GM12875 (cell line): ENCODE data around the gene HDAC10.

Experiments
- H3K4me3 ChIP-seq: one replicate; pipeline ENCODE4 v1.5.1; 2011; ENCODE audit warnings: low read depth, low read length, control low read depth
- TF ChIP-seq, protein P1 (sequence below): IDR thresholded peaks from 2 replicates; pipeline ENCODE4 v1.5.1; 2011; ENCODE audit warnings: low read depth, mild to moderate bottlenecking, control low read depth, inconsistent platforms, low read length, moderate library complexity, borderline replicate concordance; ENCODE audit not compliant: insufficient read depth

Gene HDAC10

DNA sequence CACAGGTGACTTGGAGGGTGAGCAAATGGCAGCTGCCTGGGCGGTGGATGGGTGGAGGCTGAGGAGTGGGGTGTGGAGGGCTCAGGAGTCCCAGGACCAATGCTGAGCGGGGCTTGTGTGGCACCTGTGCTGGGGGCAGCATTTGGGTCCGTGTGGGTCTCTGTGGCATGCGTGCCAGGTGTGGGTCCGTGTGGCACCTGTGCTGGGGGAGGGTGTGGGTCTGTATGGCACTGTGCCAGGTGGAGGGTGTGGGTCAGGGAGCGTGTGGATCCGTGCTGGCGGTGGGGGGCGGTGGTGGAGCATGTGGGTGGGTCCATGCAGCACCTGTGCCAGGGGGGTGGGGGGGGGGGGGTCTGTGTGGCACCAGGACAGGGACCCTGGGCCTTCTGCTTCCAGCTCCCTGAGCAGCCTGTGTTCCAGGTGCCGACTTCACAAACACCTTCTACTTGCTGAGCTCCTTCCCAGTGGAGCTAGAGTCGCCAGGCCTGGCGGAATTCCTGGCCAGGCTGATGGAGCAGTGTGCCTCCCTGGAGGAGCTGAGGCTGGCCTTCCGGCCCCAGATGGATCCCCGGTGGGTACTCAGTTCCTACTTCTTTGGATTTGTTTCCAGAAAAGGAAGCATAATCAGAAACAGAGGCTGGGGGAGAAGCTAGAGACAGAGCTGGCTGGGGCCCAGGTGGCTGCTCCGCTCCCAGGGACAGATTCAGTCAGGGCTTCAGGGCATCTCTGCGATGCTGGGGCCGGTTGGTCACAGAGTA lies 35.6 kb downstream of the HDAC10 start:
- TF ChIP-seq, protein P1, sequence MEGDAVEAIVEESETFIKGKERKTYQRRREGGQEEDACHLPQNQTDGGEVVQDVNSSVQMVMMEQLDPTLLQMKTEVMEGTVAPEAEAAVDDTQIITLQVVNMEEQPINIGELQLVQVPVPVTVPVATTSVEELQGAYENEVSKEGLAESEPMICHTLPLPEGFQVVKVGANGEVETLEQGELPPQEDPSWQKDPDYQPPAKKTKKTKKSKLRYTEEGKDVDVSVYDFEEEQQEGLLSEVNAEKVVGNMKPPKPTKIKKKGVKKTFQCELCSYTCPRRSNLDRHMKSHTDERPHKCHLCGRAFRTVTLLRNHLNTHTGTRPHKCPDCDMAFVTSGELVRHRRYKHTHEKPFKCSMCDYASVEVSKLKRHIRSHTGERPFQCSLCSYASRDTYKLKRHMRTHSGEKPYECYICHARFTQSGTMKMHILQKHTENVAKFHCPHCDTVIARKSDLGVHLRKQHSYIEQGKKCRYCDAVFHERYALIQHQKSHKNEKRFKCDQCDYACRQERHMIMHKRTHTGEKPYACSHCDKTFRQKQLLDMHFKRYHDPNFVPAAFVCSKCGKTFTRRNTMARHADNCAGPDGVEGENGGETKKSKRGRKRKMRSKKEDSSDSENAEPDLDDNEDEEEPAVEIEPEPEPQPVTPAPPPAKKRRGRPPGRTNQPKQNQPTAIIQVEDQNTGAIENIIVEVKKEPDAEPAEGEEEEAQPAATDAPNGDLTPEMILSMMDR, result no peak
- no peak overlapping the region for H3K4me3 ChIP-seq

DNA sequence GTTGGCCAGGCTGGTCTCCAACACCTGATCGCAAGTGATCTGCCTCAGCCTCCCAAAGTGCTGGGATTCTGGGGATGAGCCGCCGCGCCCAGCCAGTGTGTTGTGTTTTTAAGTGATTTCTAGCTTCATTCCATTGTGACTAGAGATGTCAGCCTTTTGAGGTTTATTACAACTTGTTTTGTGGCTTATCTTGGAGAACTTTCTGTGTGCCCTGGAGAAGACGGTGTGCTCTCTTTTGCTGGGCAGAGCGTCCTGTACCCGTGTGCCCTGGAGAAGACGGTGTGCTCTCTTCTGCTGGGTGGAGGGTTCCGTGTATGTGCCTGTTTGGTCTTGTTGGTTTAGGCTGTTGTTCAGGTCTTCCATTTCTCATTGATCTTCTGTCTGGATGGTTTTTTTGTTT lies 37.8 kb downstream of the HDAC10 start:
- TF ChIP-seq, protein P1, result no peak
- no peak overlapping the region for H3K4me3 ChIP-seq

DNA sequence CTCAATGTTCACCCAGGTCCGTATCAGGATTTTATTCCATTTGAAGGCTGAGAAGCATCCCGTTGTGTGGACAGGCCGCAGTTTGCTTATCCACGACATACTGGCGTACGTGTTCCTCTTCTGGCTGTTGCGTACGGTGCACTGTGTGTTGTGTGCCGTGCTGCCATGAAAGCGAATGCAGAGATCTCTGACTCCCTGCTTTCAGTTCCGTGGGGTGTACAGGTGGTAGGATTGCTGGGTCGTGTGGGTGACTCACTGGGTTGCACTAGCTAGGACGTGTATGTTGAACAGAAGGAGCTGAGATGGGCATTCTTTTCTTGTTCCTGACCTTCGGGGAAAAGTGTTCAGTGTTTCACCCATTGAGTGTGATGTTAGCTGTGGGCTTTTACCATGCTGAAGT lies 39.9 kb downstream of the HDAC10 start:
- TF ChIP-seq, protein P1, result no peak

DNA sequence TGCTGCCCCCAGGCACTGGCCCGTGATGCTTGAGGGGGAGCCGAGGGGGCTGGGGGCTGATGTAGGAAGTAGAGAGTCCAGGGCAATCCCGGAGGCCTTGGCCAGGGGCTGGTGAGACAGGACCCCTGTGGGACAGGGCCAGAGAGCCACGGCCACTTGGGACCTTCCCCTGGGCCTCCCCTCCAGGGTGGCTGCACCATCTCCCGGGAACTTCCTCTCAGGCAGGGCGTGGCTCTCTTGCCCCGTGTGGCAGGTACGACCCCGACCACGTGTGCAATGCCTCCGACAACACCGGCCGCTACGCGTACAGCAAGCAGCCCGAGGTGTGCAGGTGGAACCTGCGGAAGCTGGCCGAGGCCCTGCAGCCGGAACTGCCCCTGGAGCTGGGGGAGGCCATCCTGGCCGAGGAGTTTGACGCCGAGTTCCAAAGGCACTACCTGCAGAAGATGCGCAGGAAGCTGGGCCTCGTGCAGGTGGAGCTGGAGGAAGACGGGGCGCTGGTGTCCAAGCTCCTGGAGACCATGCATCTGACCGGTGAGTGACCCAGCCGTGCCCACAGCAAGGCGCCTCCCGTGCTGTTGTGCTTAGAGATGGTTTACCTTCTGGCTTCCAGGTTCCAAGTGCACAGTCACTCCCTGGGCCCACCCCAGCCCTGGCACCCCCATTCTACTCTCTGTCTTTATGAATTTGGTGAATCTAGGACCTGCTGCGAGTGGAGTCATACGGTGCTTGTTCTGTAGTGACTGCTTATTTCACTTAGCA lies 40.5 kb downstream of the HDAC10 start:
- H3K4me3 ChIP-seq, result no peak overlapping the region
- TF ChIP-seq, protein P1, result no peak

More for the DNA sequence above, 39.9 kb downstream of the HDAC10 start:
- H3K4me3 ChIP-seq, result no peak overlapping the region

DNA sequence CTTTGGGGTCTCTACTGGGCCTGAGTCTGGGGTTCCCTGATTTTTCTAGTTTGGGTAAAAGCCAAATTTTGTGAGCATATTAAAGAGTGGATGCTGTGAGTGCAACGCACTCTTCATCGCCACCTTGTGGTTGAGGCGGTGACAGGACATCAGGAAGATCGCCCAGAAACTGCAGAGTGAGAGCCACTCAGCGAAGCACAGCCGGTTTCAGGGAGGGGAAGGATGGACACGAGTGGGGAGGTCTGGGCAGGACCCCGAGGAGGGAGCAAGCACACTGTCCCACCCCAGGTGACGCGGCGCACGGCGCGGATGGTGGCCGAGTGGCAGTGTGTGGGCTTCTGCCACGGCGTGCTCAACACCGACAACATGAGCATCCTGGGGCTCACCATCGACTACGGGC lies 41.2 kb downstream of the HDAC10 start:
- TF ChIP-seq, protein P1, result peak; percentile 83
- H3K4me3 ChIP-seq, result no peak overlapping the region

DNA sequence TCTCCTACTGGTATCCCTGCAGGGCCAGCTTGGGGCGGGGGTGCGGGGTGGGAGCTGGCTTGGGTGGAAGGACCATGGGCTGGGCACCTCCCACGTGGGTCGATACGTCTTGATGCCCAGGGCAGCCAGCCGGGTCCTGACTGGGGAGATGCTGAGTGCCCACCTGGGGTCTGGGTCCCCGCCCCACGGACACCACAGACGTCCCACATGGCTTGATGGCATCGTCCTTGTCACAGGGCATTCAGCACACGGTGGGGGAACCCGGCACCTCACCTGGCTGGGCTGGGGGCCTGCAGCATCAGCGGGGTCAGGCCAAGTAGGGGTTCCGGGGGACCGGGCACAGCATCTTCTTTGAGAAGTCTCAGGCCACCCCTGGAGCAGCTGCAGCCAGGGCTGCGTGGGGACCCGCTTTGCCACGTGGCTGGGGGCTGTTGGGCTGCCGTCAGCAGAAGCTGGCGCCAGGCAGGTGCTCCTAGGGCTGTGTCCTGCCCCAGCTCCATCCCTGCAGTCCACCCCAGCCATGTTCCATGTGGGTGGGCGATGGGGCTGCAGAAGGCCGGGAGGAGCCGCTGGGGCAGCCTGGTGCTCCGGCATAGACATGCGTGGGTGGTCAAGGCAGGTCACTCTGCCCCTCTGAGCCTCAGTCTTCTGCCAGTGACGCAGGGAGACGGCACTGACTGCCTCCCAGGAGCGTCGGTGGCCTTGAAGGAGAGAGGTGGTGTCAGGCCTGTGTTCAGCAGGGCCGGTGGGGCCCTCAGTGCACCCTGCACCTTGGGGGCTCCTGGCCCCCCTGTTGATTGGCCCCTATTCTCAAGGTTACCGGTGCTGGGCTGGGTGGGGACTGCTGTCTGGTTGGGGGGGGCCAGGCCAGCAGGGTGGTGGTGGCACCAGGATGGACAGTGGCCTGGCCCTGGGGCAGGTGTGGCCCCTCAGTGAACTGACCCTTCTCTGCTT lies 41.8 kb downstream of the HDAC10 start:
- no peak overlapping the region for H3K4me3 ChIP-seq
- TF ChIP-seq, protein P1, result no peak
